Astrocyte of the spinal cord (primary cell): Measurements from ENCODE around the gene GBP7.
"Not testable (repeated sequence)": the region's sequence is repeated elsewhere in the genome, so short reads cannot be mapped to it uniquely, and the experiment has no call there.

ENCODE experiments used
- DNase-seq: peaks from one replicate; pipeline ENCODE4 v3.0.0; 2011; ENCODE audit warnings: low read depth, low spot score
- H3K4me3 ChIP-seq: 2 replicates; pipeline ENCODE4 v1.5.1; 2011; ENCODE audit warnings: low read depth, mild to moderate bottlenecking, low read length, moderate library complexity
- CTCF ChIP-seq: IDR thresholded peaks from 2 replicates; pipeline ENCODE4 v1.5.1; 2012; ENCODE audit warnings: low read depth, mild to moderate bottlenecking, low read length, inconsistent platforms
- in situ Hi-C: cut with HindIII; loops from 2 replicates; pipeline ENCODE4 v1.10.0; 2017; ENCODE audit warnings: low sequenced_read_pairs

The GBP7 gene

GRCh38 chr1:89143484-89143883, 32.3 kb downstream of the GBP7 start:
- TF ChIP-seq CTCF = no peak
- H3K4me3 ChIP-seq = no peak overlapping the region
- no peak for DNase-seq
- in situ Hi-C loops = no loop called here

GRCh38 chr1:89142160-89142559, 33.6 kb downstream of the GBP7 start:
- no peak for TF ChIP-seq CTCF
- DNase-seq = no peak
- no peak overlapping the region for H3K4me3 ChIP-seq
- in situ Hi-C loops = no loop called here

- DNase-seq = no peak
- no peak for TF ChIP-seq CTCF
- in situ Hi-C loops = no loop called here
- H3K4me3 ChIP-seq = no peak overlapping the region
Measured at GRCh38 chr1:89133747-89134146, 42.1 kb downstream of the GBP7 start.

- no peak for TF ChIP-seq CTCF
- in situ Hi-C loops = no loop called here
- no peak for DNase-seq
- H3K4me3 ChIP-seq = no peak overlapping the region
Measured at GRCh38 chr1:89130716-89131115, 45.1 kb downstream of the GBP7 start.

- in situ Hi-C loops = no loop called here
- no peak for TF ChIP-seq CTCF
- no peak overlapping the region for H3K4me3 ChIP-seq
- DNase-seq = no peak
Measured at GRCh38 chr1:89129911-89130310, 45.9 kb downstream of the GBP7 start.

GRCh38 chr1:89128003-89128458, 47.8 kb downstream of the GBP7 start:
- DNase-seq, H3K4me3 ChIP-seq, in situ Hi-C loops: not testable (repeated sequence)

- DNase-seq, H3K4me3 ChIP-seq, in situ Hi-C loops: not testable (repeated sequence)
Measured at GRCh38 chr1:89126602-89127565, 48.9 kb downstream of the GBP7 start.
